Immature natural killer cell (primary cell): Measurements from ENCODE around the gene DDX47. TPM values are rescaled to one million over a fixed set of nuclear protein-coding genes. Genes with fewer than 3 reads are reported as not detected.
"Not testable (repeated sequence)": the region's sequence is repeated elsewhere in the genome, so short reads cannot be mapped to it uniquely, and the experiment has no call there.

Experiments
- DNase-seq, 3 donors: peaks; one replicate each; pipeline ENCODE4 v3.0.0; 2022; ENCODE audit warnings: mixed read lengths in 1 of 3
- H3K27ac Mint-ChIP-seq, 6 donors: one replicate each; pipeline ENCODE4 v1.8.0; 2020; ENCODE audit warnings: mixed read lengths in 6 of 6, mild to moderate bottlenecking in 5 of 6, inconsistent platforms in 4 of 6, moderate library complexity in 3 of 6
- H3K27me3 Mint-ChIP-seq, 3 donors: one replicate each; pipeline ENCODE4 v1.8.0; 2020 to 2021; ENCODE audit warnings: low read depth in 3 of 3, mild to moderate bottlenecking in 3 of 3, mixed read lengths in 3 of 3, moderate library complexity in 3 of 3, inconsistent platforms in 1 of 3
- H3K36me3 Mint-ChIP-seq, 3 donors: one replicate each; pipeline ENCODE4 v1.8.0; 2020; ENCODE audit warnings: mixed read lengths in 3 of 3, inconsistent platforms in 2 of 3, mild to moderate bottlenecking in 2 of 3
- H3K4me1 Mint-ChIP-seq, 2 donors: one replicate each; pipeline ENCODE4 v1.8.0; 2020; ENCODE audit warnings: inconsistent platforms in 2 of 2, mild to moderate bottlenecking in 2 of 2, mixed read lengths in 2 of 2, moderate library complexity in 1 of 2
- H3K4me3 Mint-ChIP-seq, 5 donors: one replicate each; pipeline ENCODE4 v1.8.0; 2020; ENCODE audit warnings: mild to moderate bottlenecking in 5 of 5, mixed read lengths in 5 of 5, inconsistent platforms in 3 of 5, moderate library complexity in 3 of 5
- H3K9me3 Mint-ChIP-seq, 6 donors: one replicate each; pipeline ENCODE4 v1.8.0; 2020; ENCODE audit warnings: mild to moderate bottlenecking in 6 of 6, mixed read lengths in 6 of 6, inconsistent platforms in 4 of 6, moderate library complexity in 3 of 6
- polyA plus RNA-seq, 3 donors: library from polyadenylated mRNA; unstranded; fragments of 300-500 nt; fragmentation: Illumina TruSeq; gene quantifications; one replicate each; pipeline ENCODE4 v1.2.3, GENCODE V29; 2021

Gene DDX47
- polyA plus RNA-seq, 3 donors from 2014 or later = 39.3 to 62.7 (median 51.1) TPM

- H3K4me3 Mint-ChIP-seq = no peak overlapping the region
These were observed 6.7 kb downstream of the DDX47 start for GRCh38 chr12:12819752-12820311.

GRCh38 chr12:12820376-12820775 is 7.2 kb downstream of the DDX47 start:
- not testable (repeated sequence) for H3K9me3 Mint-ChIP-seq, H3K27ac Mint-ChIP-seq, H3K27me3 Mint-ChIP-seq, DNase-seq, H3K4me3 Mint-ChIP-seq
- Mint-ChIP-seq H3K36me3 (peaks cover 30 to 51% (median 40%) of the 10 kb centered on the region in 3 donors), H3K4me1 (peaks cover 21 to 36% of the 10 kb centered on the region in 2 donors)

More at GRCh38 chr12:12819752-12820311, 6.7 kb downstream of the DDX47 start:
- peaks cover 0 to 4% (median 0%) of the 10 kb centered on the region in 3 donors for H3K27me3 Mint-ChIP-seq
- H3K36me3 Mint-ChIP-seq = peaks cover 30 to 49% (median 38%) of the 10 kb centered on the region in 3 donors
- peaks cover 22 to 41% of the 10 kb centered on the region in 2 donors for H3K4me1 Mint-ChIP-seq
- H3K27ac Mint-ChIP-seq = peak overlapping the region in 2 of 6 donors; percentile 35 to 70
- no peaks in the 10 kb centered on the region for H3K9me3 Mint-ChIP-seq
- DNase-seq = no peak

GRCh38 chr12:12821975-12822374 is 8.8 kb downstream of the DDX47 start:
- no peak overlapping the region for H3K27ac Mint-ChIP-seq
- no peak overlapping the region for H3K4me3 Mint-ChIP-seq
- peaks cover 0 to 2% (median 0%) of the 10 kb centered on the region in 3 donors for H3K27me3 Mint-ChIP-seq
- no peak for DNase-seq
- H3K9me3 Mint-ChIP-seq = no peaks in the 10 kb centered on the region
- H3K36me3 Mint-ChIP-seq = peaks cover 30 to 58% (median 31%) of the 10 kb centered on the region in 3 donors
- H3K4me1 Mint-ChIP-seq = peaks cover 6 to 20% of the 10 kb centered on the region in 2 donors

GRCh38 chr12:12822886-12823285 is 9.7 kb downstream of the DDX47 start:
- Mint-ChIP-seq H3K4me3 (no peak overlapping the region), H3K27ac (no peak overlapping the region), H3K36me3 (peaks cover 35 to 65% (median 38%) of the 10 kb centered on the region in 3 donors), H3K27me3 (peaks cover 0 to 2% (median 0%) of the 10 kb centered on the region in 3 donors), H3K9me3 (no peaks in the 10 kb centered on the region), H3K4me1 (peaks cover 6 to 19% of the 10 kb centered on the region in 2 donors)
- DNase-seq = no peak

- Mint-ChIP-seq H3K4me1 (peaks cover 6 to 19% of the 10 kb centered on the region in 2 donors), H3K27ac (no peak overlapping the region), H3K4me3 (no peak overlapping the region), H3K27me3 (no peaks in the 10 kb centered on the region), H3K9me3 (no peaks in the 10 kb centered on the region), H3K36me3 (peaks cover 36 to 64% (median 39%) of the 10 kb centered on the region in 3 donors)
- no peak for DNase-seq
These were observed 10.2 kb downstream of the DDX47 start for GRCh38 chr12:12823300-12823699.

GRCh38 chr12:12823811-12824210 is 10.7 kb downstream of the DDX47 start:
- peaks cover 40 to 67% (median 43%) of the 10 kb centered on the region in 3 donors for H3K36me3 Mint-ChIP-seq
- no peak for DNase-seq
- H3K9me3 Mint-ChIP-seq = no peaks in the 10 kb centered on the region
- no peak overlapping the region for H3K4me3 Mint-ChIP-seq
- no peaks in the 10 kb centered on the region for H3K27me3 Mint-ChIP-seq
- peaks cover 6 to 13% of the 10 kb centered on the region in 2 donors for H3K4me1 Mint-ChIP-seq
- no peak overlapping the region for H3K27ac Mint-ChIP-seq

- Mint-ChIP-seq H3K4me1 (peaks cover 0 to 6% of the 10 kb centered on the region in 2 donors), H3K4me3 (no peak overlapping the region), H3K27me3 (peaks cover 0 to 1% (median 0%) of the 10 kb centered on the region in 3 donors), H3K36me3 (peaks cover 20 to 26% (median 20%) of the 10 kb centered on the region in 3 donors), H3K9me3 (no peaks in the 10 kb centered on the region), H3K27ac (no peak overlapping the region)
- DNase-seq = no peak
These were observed 22.4 kb downstream of the DDX47 start for GRCh38 chr12:12835378-12836146.

- no peak overlapping the region for H3K27ac Mint-ChIP-seq
- H3K4me1 Mint-ChIP-seq = peaks cover 0 to 6% of the 10 kb centered on the region in 2 donors
- no peak for DNase-seq
- H3K9me3 Mint-ChIP-seq = no peaks in the 10 kb centered on the region
- peaks cover 0 to 2% (median 0%) of the 10 kb centered on the region in 3 donors for H3K27me3 Mint-ChIP-seq
- peaks cover 17 to 23% (median 18%) of the 10 kb centered on the region in 3 donors for H3K36me3 Mint-ChIP-seq
- no peak overlapping the region for H3K4me3 Mint-ChIP-seq
These were observed 23.4 kb downstream of the DDX47 start for GRCh38 chr12:12836571-12836970.

GRCh38 chr12:12837025-12837812 is 24.1 kb downstream of the DDX47 start:
- Mint-ChIP-seq H3K36me3 (peaks cover 13 to 18% (median 14%) of the 10 kb centered on the region in 3 donors), H3K4me3 (no peak overlapping the region), H3K9me3 (no peaks in the 10 kb centered on the region), H3K27ac (no peak overlapping the region), H3K4me1 (peaks cover 0 to 6% of the 10 kb centered on the region in 2 donors), H3K27me3 (peaks cover 0 to 3% (median 0%) of the 10 kb centered on the region in 3 donors)
- peak in 2 of 3 donors; percentile 10 to 14 for DNase-seq

- DNase-seq = no peak
- H3K27me3 Mint-ChIP-seq = peaks cover 0 to 3% (median 0%) of the 10 kb centered on the region in 3 donors
- H3K27ac Mint-ChIP-seq = no peak overlapping the region
- no peaks in the 10 kb centered on the region for H3K9me3 Mint-ChIP-seq
- no peak overlapping the region for H3K4me3 Mint-ChIP-seq
- H3K4me1 Mint-ChIP-seq = peaks cover 0 to 6% of the 10 kb centered on the region in 2 donors
- peaks cover 10 to 13% (median 11%) of the 10 kb centered on the region in 3 donors for H3K36me3 Mint-ChIP-seq
These were observed 24.6 kb downstream of the DDX47 start for GRCh38 chr12:12837813-12838153.

- peaks cover 0 to 6% of the 10 kb centered on the region in 2 donors for H3K4me1 Mint-ChIP-seq
- no peak overlapping the region for H3K4me3 Mint-ChIP-seq
- DNase-seq = no peak
- H3K27me3 Mint-ChIP-seq = peaks cover 0 to 3% (median 0%) of the 10 kb centered on the region in 3 donors
- H3K9me3 Mint-ChIP-seq = no peaks in the 10 kb centered on the region
- H3K27ac Mint-ChIP-seq = no peak overlapping the region
- H3K36me3 Mint-ChIP-seq = peaks cover 1 to 7% (median 1%) of the 10 kb centered on the region in 3 donors
These were observed 25.9 kb downstream of the DDX47 start for GRCh38 chr12:12839003-12839395.

- H3K27ac Mint-ChIP-seq, H3K4me1 Mint-ChIP-seq, H3K4me3 Mint-ChIP-seq, DNase-seq, H3K36me3 Mint-ChIP-seq, H3K9me3 Mint-ChIP-seq, H3K27me3 Mint-ChIP-seq: not testable (repeated sequence)
These were observed 26.3 kb downstream of the DDX47 start for GRCh38 chr12:12839439-12839838.

GRCh38 chr12:12839873-12840579 is 26.9 kb downstream of the DDX47 start:
- H3K27ac Mint-ChIP-seq = no peak overlapping the region
- no peak overlapping the region for H3K4me3 Mint-ChIP-seq

More at GRCh38 chr12:12839873-12840579, 26.9 kb downstream of the DDX47 start:
- Mint-ChIP-seq H3K9me3 (no peaks in the 10 kb centered on the region), H3K36me3 (peaks cover 0 to 7% (median 0%) of the 10 kb centered on the region in 3 donors), H3K4me1 (peaks cover 0 to 6% of the 10 kb centered on the region in 2 donors), H3K27me3 (peaks cover 0 to 3% (median 0%) of the 10 kb centered on the region in 3 donors)
- DNase-seq = no peak
